Embryonic facial prominence (tissue), 1 donor: ENCODE measurements around the gene CREB5.
"Not testable (repeated sequence)": the region's sequence is repeated elsewhere in the genome, so short reads cannot be mapped to it uniquely, and the experiment has no call there.

ENCODE experiments used
- DNase-seq: peaks from one replicate; pipeline ENCODE4 v3.0.0-alpha.2; 2016; ENCODE audit errors: extremely low spot score

Gene CREB5

DNA sequence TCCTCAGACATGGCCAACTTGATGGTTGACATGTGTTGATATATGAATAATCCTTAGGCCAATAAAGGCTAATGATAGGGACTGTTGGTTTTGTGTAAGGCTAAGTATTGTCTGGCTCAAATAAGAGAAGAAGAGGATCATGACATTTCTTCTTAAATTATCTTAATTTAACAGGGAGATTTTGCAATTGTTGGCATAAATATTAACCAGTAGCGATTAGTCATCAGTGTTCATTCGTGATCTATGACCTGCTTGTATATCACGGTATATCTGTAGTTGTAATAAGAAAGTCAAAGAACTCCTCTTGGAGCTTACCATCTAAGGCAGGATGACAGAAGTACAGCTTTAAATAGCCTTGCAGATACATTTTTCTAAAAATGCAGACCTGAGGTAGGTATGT lies 196.4 kb downstream of the CREB5 start:
- DNase-seq, result no peak

- no peak for DNase-seq
Observed at GRCh38 chr7:28609608-28610007, 197.3 kb downstream of the CREB5 start.

GRCh38 chr7:28611399-28611897 lies 199.1 kb downstream of the CREB5 start:
- DNase-seq, result not testable (repeated sequence)

DNA sequence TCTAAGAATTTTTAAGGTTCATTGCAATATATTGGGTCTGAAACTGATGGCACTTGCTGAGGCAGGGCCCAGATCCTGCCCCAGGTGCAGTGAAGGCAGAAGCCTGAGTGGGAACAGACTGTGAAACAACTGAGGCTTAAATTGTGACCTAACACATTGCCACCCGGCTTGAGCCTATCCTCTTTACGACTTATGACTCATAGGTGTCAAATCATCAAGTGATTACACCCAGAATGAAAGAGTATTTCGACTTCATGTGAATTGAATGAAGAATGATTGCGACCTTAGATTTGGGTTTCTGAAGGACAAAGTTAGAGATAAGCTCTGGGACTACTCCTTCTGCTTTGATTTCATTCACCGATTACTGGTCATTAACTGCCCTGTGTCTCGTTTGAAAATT lies 200.9 kb downstream of the CREB5 start:
- no peak for DNase-seq

GRCh38 chr7:28615091-28615490 lies 202.8 kb downstream of the CREB5 start:
- DNase-seq, result no peak

- no peak for DNase-seq
Observed at GRCh38 chr7:28617308-28617880, 205.1 kb downstream of the CREB5 start.

GRCh38 chr7:28618383-28618782 lies 206.1 kb downstream of the CREB5 start:
- no peak for DNase-seq

DNA sequence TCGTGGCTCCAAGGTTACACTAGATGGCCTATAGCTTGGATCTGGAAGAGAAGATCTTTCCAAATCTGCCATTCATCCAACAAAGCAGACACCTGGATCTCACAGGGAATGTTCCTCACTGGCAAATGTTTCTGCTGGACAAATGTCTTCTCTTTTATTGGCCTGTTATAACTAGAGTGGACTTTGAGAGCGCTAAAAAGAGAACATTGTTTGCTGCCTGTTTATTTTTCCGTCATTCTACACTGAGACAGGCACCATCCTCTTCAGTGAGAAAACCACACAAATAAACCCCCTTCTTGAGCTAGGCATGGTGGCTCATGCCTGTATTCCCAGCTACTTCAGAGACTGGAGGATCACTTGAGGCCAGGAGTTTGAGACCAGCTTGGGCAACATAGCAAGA lies 206.9 kb downstream of the CREB5 start:
- no peak for DNase-seq

DNA sequence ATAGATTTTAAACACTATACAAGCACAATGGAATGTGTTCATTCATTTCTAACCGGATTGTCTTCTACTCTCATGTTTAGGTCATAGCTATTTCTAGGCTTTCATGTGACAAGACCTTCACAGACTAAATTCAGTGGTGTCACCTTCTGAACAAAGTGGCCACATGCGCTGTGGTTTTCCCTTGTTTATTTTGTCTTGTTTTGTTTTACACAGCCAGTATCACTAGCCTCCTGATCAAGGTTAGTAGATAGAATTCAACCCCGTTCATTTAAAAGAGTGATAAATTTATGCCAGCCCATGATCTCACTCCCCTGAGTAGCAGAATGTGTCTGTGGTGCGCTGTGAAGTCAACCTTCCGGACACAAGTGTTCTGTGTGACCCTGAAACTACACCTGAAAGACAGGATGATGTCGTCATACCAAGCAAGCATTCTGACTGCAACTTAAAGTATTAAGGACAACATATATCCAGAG lies 209.1 kb downstream of the CREB5 start:
- no peak for DNase-seq

GRCh38 chr7:28623105-28623730 lies 210.9 kb downstream of the CREB5 start:
- DNase-seq, result peak; percentile 25

DNA sequence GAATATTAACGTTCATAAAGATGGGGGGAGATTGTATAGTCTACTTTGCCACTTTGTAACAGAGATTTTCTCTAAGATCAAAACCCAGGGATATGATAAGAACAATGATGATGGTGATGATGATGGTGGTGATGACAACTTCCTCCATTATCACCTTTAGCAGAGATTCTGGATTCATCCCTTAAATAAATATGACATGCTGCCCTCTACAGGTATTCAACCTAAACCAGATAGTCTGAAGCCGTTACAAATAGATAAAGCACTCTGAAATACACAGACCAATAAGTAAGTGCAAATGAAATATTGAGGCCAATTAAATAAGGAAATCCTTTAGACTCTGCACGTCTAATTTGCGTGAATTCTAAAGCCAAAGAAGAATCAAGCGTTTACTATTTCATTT lies 211.5 kb downstream of the CREB5 start:
- no peak for DNase-seq

GRCh38 chr7:28625432-28625831 lies 213.1 kb downstream of the CREB5 start:
- DNase-seq, result no peak

DNA sequence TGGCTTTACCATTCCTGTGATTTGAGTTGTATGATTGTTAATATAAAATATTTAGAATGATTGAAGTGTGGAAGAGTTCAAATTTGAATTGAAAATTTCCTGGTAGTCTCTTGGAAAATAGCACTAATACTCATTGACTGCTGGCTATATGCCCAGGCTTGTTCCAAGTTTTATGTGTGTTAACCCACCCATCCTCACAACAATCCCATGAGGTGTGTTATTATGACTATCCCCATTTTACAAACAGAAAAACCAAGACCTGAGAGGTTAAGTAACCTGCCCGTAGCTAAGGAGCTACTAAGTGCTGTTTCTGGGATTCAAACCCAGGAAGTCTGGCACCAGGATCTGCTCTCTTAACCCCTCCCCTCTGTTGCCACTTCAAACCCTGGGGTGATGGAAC lies 213.9 kb downstream of the CREB5 start:
- no peak for DNase-seq

DNA sequence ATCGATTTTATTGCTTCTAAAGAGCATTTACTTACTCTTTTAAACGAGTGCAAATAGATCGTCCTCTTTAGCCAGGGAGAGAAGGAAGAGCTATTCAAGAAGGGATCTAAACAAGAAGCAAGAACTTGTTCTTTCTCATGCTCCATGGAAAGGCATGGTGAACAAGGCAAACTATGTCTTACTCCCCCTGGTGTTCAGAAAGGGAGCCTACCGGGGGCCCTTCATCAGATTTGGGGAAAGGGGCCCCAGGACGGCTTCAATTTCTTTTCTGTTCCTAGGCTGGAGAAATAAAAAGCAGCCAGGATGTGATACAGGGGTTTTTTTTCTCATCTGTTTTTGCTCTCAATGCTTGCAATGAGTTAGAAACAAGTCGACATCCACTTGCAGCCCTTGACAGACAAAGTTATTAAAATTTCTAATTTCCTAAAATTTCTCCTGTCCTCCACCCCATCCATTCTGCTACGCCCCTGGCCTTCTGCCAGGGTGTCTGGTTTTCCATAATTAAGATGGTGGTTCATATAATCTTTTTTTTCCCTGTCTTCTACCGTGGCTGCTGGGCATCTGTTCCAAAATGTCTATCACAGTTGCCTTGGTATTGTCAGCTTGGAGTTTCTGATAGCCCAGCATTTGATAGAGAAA lies 214.4 kb downstream of the CREB5 start:
- DNase-seq, result peak; percentile 59

- no peak for DNase-seq
Observed at GRCh38 chr7:28627263-28627653, 214.9 kb downstream of the CREB5 start.

DNA sequence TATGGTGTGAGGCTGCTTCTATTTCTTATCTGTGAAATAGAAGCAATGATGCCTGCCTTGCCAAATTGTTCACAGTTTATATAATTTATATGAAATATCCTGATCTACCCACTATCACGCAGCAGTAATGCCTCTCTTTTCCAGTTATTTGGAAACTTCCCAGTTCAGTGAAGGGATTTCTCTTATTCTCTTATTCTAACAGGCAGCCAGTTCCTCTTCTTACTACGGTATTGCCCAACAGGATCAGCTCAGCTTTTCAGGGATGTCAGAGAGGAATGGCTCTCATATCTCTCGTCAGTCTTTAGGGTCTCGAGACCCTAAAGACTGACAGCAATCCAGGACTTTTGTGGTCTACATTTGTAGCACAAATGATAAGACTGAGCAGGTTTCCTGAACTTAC lies 215.6 kb downstream of the CREB5 start:
- DNase-seq, result no peak

DNA sequence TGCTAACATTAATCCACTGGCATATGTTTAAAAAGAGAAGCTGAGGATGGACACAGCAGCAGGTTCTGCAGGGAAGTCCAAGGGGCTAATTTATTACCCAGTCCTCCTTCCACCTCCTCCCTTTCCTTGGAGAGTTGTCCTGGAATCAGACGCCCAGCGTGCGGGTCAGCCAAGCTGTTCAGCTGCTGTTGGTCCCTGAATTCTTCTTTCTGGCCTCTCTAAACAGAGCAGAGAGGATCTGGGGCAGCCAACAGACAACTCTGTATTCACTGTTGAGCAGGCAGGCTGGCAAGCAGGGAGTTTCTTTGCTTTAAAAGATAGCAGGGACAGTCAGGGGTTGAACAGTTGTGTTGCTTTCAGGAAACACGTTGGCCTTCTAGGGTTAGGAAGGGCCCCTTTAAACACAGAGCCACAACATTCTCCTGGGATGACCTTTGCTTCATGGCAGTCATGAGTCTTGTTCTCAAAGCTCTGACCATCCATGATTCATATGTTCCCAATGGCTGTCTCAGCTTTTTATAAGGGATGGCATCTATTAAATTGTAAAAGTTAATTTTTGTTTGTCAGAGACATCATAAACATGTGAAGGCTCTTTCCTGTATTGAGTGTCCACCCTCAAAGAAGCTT lies 217.0 kb downstream of the CREB5 start:
- DNase-seq, result no peak

GRCh38 chr7:28630350-28630749 lies 218.0 kb downstream of the CREB5 start:
- DNase-seq, result peak; percentile 63

GRCh38 chr7:28631995-28632394 lies 219.7 kb downstream of the CREB5 start:
- DNase-seq, result no peak

GRCh38 chr7:28638914-28639313 lies 226.6 kb downstream of the CREB5 start:
- DNase-seq, result no peak

- no peak for DNase-seq
Observed at GRCh38 chr7:28640001-28640400, 227.7 kb downstream of the CREB5 start.

GRCh38 chr7:28641752-28642545 lies 229.6 kb downstream of the CREB5 start:
- no peak for DNase-seq
